ENCODE measurements around the gene LY6G5B.

LY6G5B gene, protein sequence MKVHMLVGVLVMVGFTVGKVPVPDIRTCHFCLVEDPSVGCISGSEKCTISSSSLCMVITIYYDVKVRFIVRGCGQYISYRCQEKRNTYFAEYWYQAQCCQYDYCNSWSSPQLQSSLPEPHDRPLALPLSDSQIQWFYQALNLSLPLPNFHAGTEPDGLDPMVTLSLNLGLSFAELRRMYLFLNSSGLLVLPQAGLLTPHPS

DNA sequence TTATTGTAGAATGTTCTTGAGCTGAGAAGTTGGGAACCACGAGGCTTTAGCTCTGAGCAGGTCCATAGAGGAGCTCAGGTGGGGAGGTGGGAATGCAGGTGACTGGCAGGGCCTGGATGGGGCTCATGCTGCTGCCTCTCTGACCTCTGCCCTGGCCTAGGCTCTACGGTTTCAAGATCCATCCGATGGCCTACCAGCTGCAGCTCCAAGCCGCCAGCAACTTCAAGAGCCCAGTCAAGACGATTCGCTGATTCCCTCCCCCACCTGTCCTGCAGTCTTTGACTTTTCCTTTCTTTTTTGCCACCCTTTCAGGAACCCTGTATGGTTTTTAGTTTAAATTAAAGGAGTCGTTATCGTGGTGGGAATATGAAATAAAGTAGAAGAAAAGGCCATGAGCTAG lies at the start of gene LY6G5B:
TSS of gene LY6G5B (plus strand) at position 301 of the 400 bp plus-strand sequence. CDS start 975 bp downstream, outside the sequence.
- no peak for DNase-seq

GRCh38 chr6:31620586-31621319 lies 49.0 kb upstream of the LY6G5B start, which contains the start of gene PRRC2A:
Gene PRRC2A (plus strand): TSS chr6:31620715. CDS start chr6:31622790, 2,075 bp downstream.
- DNase-seq: no peak

DNA sequence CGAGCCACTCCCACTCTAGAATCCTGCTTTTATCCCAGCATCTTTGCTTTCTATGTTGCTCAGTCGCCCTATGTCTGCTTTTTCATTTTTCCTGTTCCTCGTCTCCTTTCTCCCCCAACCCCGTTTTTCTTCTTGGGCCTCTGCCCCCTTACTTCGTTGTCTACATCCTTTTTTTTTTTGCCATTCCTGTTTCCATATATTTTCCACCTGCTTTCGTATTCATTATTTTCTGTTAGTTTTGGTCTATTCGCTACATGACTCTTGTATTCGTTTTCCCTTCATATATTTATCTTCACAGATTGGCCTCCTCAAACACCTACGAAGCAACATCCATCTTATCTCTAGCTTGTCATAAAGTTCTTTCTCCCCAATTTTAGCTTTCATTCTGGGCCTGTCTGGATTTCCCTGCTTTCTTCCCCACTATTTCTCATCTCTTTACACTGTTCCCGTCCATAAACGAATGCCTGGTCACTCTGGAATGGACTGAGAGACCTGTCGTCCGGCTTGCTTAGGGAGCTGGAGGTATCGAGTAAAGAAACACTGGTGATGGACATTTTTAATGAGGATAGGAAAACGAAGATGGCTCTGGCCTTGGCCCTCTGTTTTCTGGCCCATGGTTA lies 48.3 kb upstream of the LY6G5B start:
- DNase-seq: no peak

DNA sequence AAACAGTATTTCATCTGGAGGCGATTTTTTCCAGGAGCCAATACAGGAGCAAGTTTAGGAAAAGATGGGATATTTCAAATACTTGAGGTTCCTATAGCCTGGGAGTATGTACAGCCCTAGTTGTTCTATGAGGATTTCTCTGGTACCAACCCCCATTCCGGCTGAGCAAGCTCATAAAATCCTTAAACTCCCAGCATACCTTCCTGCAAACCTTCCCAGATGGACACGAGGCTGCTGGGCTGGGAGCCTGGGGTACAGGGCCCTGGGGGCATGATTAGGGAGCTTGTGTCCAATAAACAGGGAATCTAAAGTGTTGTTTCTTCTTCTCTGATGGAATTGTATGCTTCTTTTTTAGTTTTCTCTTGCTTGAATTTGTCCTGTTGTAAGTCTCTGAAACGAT lies 47.8 kb upstream of the LY6G5B start:
- DNase-seq: no peak

GRCh38 chr6:31622684-31623091 lies 47.1 kb upstream of the LY6G5B start:
- no peak for DNase-seq

GRCh38 chr6:31624070-31624469 lies 45.7 kb upstream of the LY6G5B start:
- no peak for DNase-seq

GRCh38 chr6:31626952-31627351 lies 42.8 kb upstream of the LY6G5B start:
- no peak for DNase-seq

DNA sequence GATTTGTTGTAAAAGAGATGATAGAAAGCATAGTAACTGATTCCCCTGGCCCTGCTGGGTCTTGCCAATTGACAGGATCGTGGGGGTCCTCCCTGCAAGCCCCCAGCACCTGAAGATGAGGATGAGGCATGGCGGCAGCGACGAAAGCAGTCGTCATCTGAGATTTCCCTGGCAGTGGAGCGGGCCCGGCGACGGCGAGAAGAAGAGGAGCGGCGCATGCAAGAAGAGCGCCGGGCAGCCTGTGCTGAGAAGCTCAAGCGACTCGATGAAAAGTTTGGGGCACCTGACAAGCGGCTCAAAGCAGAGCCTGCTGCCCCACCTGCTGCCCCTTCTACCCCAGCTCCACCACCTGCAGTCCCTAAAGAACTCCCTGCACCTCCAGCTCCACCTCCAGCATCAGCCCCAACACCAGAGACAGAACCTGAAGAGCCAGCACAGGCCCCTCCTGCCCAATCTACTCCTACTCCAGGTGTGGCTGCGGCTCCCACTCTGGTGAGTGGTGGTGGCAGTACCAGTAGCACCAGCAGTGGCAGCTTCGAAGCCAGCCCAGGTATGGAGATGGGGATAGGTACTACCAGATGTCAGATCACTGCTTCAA lies 42.0 kb upstream of the LY6G5B start:
- DNase-seq: no peak

- no peak for DNase-seq
Measured at GRCh38 chr6:31629014-31629413, 40.8 kb upstream of the LY6G5B start.

DNA sequence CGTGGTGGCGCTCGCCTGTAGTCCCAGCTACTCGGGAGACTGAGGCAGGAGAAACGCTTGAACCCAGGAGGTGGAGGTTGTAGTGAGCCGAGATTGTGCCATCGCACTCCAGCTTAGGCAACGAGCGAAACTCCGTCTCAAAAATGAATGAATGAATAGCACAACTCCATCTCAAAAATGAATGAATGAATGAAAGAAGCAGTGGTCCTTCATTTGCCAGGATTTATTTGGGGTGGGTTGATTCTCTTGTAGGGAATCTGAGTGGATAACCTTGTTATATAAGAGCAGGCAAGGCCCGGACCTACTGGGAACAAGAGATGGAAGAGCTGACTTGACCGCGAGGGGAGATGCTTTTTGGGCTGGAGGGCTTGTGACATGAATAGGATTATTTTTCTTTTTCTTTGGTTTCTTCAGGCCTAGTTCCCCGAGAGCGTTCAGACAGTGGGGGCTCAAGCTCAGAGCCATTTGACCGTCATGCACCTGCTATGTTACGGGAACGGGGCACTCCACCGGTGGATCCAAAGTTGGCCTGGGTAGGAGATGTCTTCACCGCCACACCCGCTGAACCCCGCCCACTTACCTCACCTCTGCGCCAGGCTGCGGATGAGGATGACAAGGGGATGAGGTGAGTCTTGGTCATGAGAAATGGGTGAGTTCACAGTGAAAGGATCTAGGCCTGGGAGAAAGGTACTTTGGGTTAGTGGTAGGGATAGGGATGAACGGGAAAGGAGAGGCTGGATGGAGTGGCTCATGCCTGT lies 39.4 kb upstream of the LY6G5B start:
- DNase-seq: no peak

DNA sequence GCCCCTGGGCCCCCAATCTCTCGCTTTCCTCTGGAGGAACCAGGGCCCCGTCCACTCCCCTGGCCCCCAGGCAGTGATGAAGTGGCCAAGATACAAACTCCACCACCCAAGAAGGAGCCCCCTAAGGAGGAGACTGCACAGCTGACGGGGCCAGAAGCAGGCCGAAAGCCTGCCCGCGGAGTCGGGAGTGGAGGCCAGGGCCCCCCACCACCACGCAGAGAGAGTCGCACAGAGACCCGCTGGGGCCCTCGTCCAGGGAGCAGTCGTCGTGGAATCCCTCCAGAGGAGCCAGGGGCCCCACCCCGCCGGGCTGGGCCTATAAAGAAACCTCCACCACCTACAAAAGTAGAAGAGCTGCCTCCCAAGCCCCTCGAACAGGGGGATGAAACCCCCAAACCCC lies 38.6 kb upstream of the LY6G5B start:
- DNase-seq: no peak

- DNase-seq: no peak
Measured at GRCh38 chr6:31631681-31632278, 38.0 kb upstream of the LY6G5B start.

DNA sequence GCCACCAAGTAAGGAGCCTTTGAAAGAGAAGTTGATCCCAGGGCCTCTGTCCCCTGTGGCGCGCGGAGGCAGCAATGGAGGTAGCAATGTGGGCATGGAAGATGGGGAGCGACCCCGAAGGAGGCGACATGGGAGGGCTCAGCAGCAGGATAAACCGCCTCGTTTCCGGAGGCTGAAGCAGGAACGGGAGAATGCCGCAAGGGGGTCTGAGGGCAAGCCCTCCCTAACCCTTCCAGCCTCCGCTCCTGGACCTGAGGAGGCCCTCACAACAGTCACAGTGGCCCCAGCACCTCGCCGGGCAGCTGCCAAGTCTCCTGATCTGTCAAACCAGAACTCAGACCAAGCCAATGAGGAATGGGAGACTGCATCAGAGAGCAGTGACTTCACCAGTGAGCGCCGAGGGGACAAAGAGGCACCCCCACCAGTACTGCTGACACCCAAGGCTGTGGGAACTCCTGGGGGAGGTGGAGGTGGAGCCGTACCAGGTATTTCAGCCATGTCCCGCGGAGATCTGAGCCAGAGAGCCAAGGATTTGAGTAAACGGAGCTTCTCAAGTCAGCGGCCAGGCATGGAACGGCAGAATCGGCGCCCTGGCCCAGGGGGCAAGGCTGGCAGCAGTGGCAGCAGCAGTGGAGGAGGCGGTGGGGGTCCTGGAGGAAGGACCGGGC lies 37.4 kb upstream of the LY6G5B start:
- no peak for DNase-seq

GRCh38 chr6:31633447-31633846 lies 36.3 kb upstream of the LY6G5B start:
- DNase-seq: no peak

DNA sequence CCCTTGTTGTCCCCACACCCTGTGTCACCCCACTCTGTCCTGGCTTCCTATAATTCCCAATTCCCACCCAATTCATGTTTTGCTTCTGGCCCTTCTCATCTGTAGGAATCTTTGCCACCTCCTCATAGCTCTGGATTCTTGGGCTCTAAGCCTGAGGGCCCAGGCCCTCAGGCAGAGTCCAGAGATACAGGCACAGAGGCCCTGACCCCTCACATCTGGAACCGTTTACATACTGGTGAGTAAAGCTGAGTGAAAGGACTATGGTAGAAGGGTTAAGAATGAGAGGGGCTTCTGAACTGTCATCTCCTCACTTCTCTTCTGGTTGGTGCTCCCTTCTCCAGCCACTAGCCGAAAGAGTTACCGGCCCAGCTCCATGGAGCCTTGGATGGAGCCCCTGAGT lies 35.6 kb upstream of the LY6G5B start:
- no peak for DNase-seq

GRCh38 chr6:31634969-31635575 lies 34.7 kb upstream of the LY6G5B start:
- DNase-seq: no peak

- no peak for DNase-seq
Measured at GRCh38 chr6:31636698-31637596, 32.8 kb upstream of the LY6G5B start.

DNA sequence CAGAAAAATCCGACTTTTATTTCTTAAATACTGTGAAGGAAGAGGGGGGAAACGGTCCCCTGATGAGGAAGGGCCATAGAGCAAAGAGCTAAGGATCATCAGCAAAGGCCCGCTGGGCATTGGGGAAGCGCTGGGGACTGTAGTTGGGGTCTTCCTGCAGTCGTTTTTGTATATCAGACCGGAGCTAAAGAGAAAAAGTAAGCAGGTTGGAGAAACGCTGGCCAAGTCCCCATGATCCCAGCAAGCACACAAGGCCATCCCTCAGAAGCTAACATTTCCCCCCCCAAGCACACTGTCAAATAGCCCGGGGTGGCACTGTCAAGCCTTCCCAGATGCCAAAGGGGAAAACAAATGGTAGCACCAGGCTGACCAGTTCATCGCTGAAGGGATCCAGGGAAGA lies 30.7 kb upstream of the LY6G5B start:
- DNase-seq: no peak

GRCh38 chr6:31639449-31639861 lies 30.3 kb upstream of the LY6G5B start:
- no peak for DNase-seq

DNA sequence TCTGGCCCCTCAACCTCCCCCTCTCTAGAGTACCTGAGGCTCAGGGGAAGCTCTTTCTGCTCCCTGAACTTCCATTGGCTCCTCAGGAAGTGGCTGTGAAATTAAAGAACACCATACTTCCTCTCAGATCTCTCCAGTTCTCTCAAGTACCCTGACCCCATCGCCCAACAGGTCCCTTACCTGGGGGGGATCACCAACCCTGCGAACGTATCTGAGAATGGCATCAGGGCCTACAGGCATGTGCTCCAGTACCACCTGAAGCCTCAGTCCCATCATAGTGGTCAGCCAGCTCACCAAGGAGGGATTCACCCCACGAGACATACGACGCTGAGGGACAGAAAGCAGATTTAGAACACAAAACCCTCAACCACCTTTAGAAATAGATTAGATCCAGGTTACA lies 29.2 kb upstream of the LY6G5B start:
- DNase-seq: no peak
